Measurements from ENCODE around the gene SUSD2. TPM values are rescaled to one million over a fixed set of nuclear protein-coding genes. Genes with fewer than 3 reads are reported as not detected.

SUSD2 gene
- total RNA-seq, 4 donors from 2014 or later = 0.82 to 2.4 (median 2.0) TPM

- TF ChIP-seq CTCF (IDR thresholded peaks at IDR 0.05; ENCODE audit: low read depth) = no peak
Observed at GRCh38 chr22:24232124-24232523, 50.8 kb downstream of the SUSD2 start.

GRCh38 chr22:24232725-24233124 is 51.4 kb downstream of the SUSD2 start:
- no peak for TF ChIP-seq CTCF (IDR thresholded peaks at IDR 0.05; ENCODE audit: low read depth)

- TF ChIP-seq CTCF (IDR thresholded peaks at IDR 0.05; ENCODE audit: low read depth) = no peak
Observed at GRCh38 chr22:24233235-24233634, 51.9 kb downstream of the SUSD2 start.

- TF ChIP-seq CTCF (IDR thresholded peaks at IDR 0.05; ENCODE audit: low read depth) = no peak
Observed at GRCh38 chr22:24233816-24234215, 52.5 kb downstream of the SUSD2 start.

- TF ChIP-seq CTCF (IDR thresholded peaks at IDR 0.05; ENCODE audit: low read depth) = no peak
Observed at GRCh38 chr22:24235315-24235714, 54.0 kb downstream of the SUSD2 start.

- no peak for TF ChIP-seq CTCF (IDR thresholded peaks at IDR 0.05; ENCODE audit: low read depth)
Observed at GRCh38 chr22:24236656-24237055, 55.4 kb downstream of the SUSD2 start.

Other genes starting within 250 kb of the SUSD2 start
- 1 to 10 TPM; 1.7 to 7.5 (median 3.5) TPM for gene GSTT2B, start 220.3 kb upstream of the SUSD2 start, total RNA-seq
- under 1 TPM in 3 of 4 donors, not detected in 1; 0.65 to 0.94 (median 0.88) TPM for gene DDTL, start 214.6 kb upstream of the SUSD2 start, total RNA-seq
- gene DDT, start 207.0 kb upstream of the SUSD2 start, total RNA-seq = 100 to 1,000 TPM in 2 of 4 donors, 10 to 100 TPM in 2; 94.9 to 211 (median 111) TPM
- gene GSTT2, start 201.4 kb upstream of the SUSD2 start, total RNA-seq = not detected
- gene GSTT4, start 176.0 kb upstream of the SUSD2 start, total RNA-seq = not detected
- 10 to 100 TPM; 22.5 to 50.9 (median 31.9) TPM for gene CABIN1, start 170.2 kb upstream of the SUSD2 start, total RNA-seq
- gene GGT5, start 63.6 kb downstream of the SUSD2 start, total RNA-seq = 100 to 1,000 TPM in 1 of 4 donors, 10 to 100 TPM in 3; 55.9 to 111 (median 64.6) TPM
- gene SPECC1L, start 89.3 kb downstream of the SUSD2 start, total RNA-seq = 10 to 100 TPM; 30.8 to 44.3 (median 38.4) TPM
- 1 to 10 TPM in 3 of 4 donors, under 1 TPM in 1; 0.88 to 4.7 (median 2.2) TPM for gene ADORA2A, start 246.1 kb downstream of the SUSD2 start, total RNA-seq